Thoracic aorta (tissue), 2 donors: Measurements from ENCODE around the gene MICAL3. TPM values are rescaled to one million over a fixed set of nuclear protein-coding genes. Genes with fewer than 3 reads are reported as not detected.

ENCODE experiments used
- ATAC-seq: fragments of 150-250 bp; one replicate; pipeline ENCODE4 v1.8.0; 2017; ENCODE audit warnings: low read depth; ENCODE audit not compliant: insufficient number of reproducible peaks, low FRiP score
- DNase-seq: peaks from one replicate; pipeline ENCODE4 v3.0.0-alpha.2; 2020; ENCODE audit warnings: low spot score
- H3K27ac ChIP-seq, 2 donors: fragments of 200-600 bp; sonication (generic); 1 replicate in 1 of 2; 2 replicates in 1 of 2; pipeline ENCODE4 v1.5.1; 2016; ENCODE audit warnings: mild to moderate bottlenecking in 2 of 2, moderate library complexity in 2 of 2
- H3K27me3 ChIP-seq: fragments of 200-600 bp; sonication (generic); replicated peaks from 2 replicates; pipeline ENCODE4 v1.6.0; 2016; ENCODE audit warnings: mild to moderate bottlenecking; ENCODE audit not compliant: insufficient read depth
- H3K36me3 ChIP-seq: fragments of 200-600 bp; sonication (generic); one replicate; pipeline ENCODE4 v1.5.1; 2016
- H3K4me1 ChIP-seq, 2 donors: fragments of 200-600 bp; sonication (generic); 1 replicate in 1 of 2; 2 replicates in 1 of 2; pipeline versions ENCODE4 v1.5.1 to v1.6.0; 2016; ENCODE audit warnings: low read depth in 2 of 2, mild to moderate bottlenecking in 1 of 2; ENCODE audit not compliant: control insufficient read depth in 1 of 2
- H3K4me3 ChIP-seq: fragments of 200-600 bp; sonication (generic); 2 replicates; pipeline ENCODE4 v1.5.1; 2016; ENCODE audit warnings: mild to moderate bottlenecking
- H3K9me3 ChIP-seq: fragments of 200-600 bp; sonication (generic); 2 replicates; pipeline ENCODE4 v1.5.1; 2016
- CTCF ChIP-seq: fragments of 200-600 bp; sonication (generic); IDR thresholded peaks from one replicate; pipeline ENCODE4 v1.5.1; 2019; ENCODE audit warnings: antibody characterized with exemption
- total RNA-seq, 2 donors: library from RNA; depleted of rRNA; stranded (reverse); fragments of >200 nt; gene quantifications; one replicate each; pipeline versions ENCODE4 v1.1.0 to v1.2.3, GENCODE V29; 2016

Gene MICAL3
- total RNA-seq, 2 donors from 2014 or later = 45.2 to 78.0 TPM

- Histone ChIP-seq H3K9me3 (no peaks in the 10 kb centered on the region), H3K4me3 (no peak overlapping the region), H3K4me1 (no peaks in the 10 kb centered on the region), H3K27me3 (no peaks in the 10 kb centered on the region), H3K27ac (no peak overlapping the region), H3K36me3 (peaks cover 44% of the 10 kb centered on the region)
- TF ChIP-seq CTCF = no peak
- DNase-seq (no peak), ATAC-seq (no peak)
Measured at GRCh38 chr22:17866621-17867020, 157.7 kb downstream of the MICAL3 start.

GRCh38 chr22:17866127-17866526, 158.2 kb downstream of the MICAL3 start:
- no peaks in the 10 kb centered on the region for H3K9me3 ChIP-seq
- no peak for ATAC-seq
- H3K4me3 ChIP-seq = no peak overlapping the region
- TF ChIP-seq CTCF = no peak
- no peak for DNase-seq
- peaks cover 39% of the 10 kb centered on the region for H3K36me3 ChIP-seq
- H3K27me3 ChIP-seq = no peaks in the 10 kb centered on the region
- no peaks in the 10 kb centered on the region for H3K4me1 ChIP-seq
- H3K27ac ChIP-seq = no peak overlapping the region

- H3K9me3 ChIP-seq = no peaks in the 10 kb centered on the region
- DNase-seq (no peak), ATAC-seq (no peak)
- H3K27ac ChIP-seq = no peak overlapping the region
- no peaks in the 10 kb centered on the region for H3K27me3 ChIP-seq
- peaks cover 0 to under 1% of the 10 kb centered on the region in 2 donors for H3K4me1 ChIP-seq
- no peak for TF ChIP-seq CTCF
- peaks cover 39% of the 10 kb centered on the region for H3K36me3 ChIP-seq
- no peak overlapping the region for H3K4me3 ChIP-seq
Measured at GRCh38 chr22:17865183-17866055, 158.9 kb downstream of the MICAL3 start.

GRCh38 chr22:17864398-17865182, 159.8 kb downstream of the MICAL3 start:
- DNase-seq (no peak), ATAC-seq (no peak)
- Histone ChIP-seq H3K36me3 (peaks cover 33% of the 10 kb centered on the region), H3K4me3 (no peak overlapping the region), H3K27me3 (no peaks in the 10 kb centered on the region), H3K4me1 (peaks cover 4 to 8% of the 10 kb centered on the region in 2 donors), H3K27ac (no peak overlapping the region), H3K9me3 (no peaks in the 10 kb centered on the region)
- TF ChIP-seq CTCF = no peak

- peaks cover 22% of the 10 kb centered on the region for H3K36me3 ChIP-seq
- H3K27ac ChIP-seq = no peak overlapping the region
- no peak overlapping the region for H3K4me3 ChIP-seq
- DNase-seq = no peak
- no peak for TF ChIP-seq CTCF
- H3K4me1 ChIP-seq = peaks cover 6 to 20% of the 10 kb centered on the region in 2 donors
- no peaks in the 10 kb centered on the region for H3K27me3 ChIP-seq
- no peaks in the 10 kb centered on the region for H3K9me3 ChIP-seq
- ATAC-seq = no peak
Measured at GRCh38 chr22:17862646-17863181, 161.6 kb downstream of the MICAL3 start.
